DMS79 treated with DMSO at 0.1 percent for 48 hours (cell line): ENCODE results near the gene HBEGF.
"Not testable (repeated sequence)": the region's sequence is repeated elsewhere in the genome, so short reads cannot be mapped to it uniquely, and the experiment has no call there.

Source experiments
- DNase-seq: peaks from one replicate; lab custom pipeline; 2025; lab: John Stamatoyannopoulos, UW

Gene HBEGF

DNA sequence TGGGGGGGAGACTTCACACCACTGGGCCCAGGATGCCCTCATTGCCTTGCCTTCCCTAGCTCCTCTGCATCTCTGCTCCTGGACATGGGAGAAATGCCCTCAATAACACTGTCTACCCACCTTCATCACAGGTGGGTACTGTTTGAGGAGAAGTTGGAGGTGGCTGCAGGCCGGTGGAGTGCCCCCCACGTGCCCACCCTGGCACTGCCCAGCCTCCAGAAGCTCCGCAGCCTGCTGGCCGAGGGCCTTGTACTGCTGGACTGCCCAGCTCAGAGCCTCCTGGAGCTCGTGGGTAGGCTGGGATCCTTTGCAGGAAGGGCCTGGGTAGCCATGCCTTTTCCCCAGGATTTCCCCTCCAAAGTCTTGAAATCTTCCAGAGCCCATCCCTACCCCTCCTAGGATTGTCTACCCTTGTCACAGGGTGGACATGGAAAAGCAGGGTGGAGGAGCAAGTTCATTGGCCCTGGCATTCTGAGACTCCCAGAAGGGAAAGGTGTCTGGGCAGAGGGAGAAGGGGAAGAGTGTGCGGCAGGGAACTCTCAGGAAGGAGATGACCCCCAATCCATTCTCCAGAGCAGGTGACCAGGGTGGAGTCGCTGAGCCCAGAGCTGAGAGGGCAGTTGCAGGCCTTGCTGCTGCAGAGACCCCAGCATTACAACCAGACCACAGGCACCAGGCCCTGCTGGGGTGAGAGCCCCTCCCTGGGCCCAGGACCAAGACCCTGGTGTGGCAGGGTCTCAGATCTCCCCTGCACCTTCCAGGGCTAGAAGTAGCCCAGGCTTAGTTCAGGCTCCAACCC is 14.5 kb upstream of the HBEGF start:
- no peak for DNase-seq

DNA sequence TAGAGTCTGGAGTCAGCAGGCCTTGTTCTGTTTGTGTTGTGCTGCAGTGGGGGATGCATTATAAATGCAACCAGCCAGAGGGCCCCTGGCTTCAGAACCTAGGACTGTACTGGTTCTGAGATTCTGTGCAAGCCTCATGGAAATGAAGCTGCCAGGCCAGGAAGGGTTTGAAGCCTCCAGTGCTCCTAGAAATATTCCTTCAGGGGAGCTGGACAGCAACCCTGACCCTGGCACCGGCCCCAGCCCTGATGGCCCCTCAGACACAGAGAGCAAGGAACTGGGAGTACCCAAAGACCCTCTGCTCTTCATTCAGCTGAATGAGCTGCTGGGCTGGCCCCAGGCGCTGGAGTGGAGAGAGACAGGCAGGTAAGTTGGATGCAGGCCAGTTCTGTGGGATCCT is 13.7 kb upstream of the HBEGF start, which contains the start of gene SLC4A9:
TSS of gene SLC4A9 (plus strand) at position 94 of the 400 bp plus-strand sequence. CDS start at position 137, 43 bp downstream.
- no peak for DNase-seq

DNA sequence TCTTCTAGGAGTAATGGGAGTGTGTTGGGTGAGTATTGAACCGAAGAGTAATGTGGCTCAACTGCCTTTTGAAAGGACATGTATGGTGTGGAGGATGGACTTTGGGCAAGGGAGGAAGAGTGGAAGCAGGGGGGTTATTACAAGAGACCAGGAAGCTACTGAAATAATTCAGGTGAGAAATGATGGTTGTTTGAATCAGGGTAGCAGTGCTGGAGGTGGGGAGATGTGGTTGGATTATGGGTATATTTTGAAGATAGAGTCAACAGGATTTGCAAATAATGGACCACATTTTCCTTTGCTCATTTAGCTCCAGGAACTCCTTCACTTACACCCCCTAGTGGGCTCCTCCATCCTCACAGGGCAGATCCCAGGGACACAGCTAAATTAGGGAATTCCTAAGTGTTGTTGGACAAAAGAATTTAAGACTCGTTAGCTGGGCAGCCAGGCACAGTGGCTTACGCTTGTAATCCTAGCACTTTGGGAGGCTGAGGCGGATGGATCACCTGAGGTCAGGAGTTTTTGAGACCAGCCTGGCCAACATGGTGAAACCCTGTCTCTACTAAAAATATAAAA is 12.4 kb upstream of the HBEGF start:
- no peak for DNase-seq

DNA sequence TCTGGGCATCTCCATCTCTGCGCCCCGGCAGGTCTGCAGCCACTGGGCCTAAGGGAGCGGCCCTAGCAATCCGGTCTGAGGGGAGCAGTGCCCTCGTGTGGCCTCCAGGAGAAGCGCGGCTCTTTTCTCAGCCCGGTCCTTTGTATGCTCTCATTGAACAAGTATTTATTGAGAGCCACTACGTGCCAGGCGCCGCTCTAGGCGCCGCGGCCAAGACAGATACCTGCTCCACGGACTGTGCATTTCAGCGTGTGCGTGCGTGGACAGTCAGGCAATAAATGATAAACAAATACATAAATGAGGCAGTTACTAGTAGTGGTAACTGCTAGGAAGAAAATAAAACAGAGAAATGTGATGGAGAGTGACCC is 11.3 kb upstream of the HBEGF start:
- DNase-seq, result peak; percentile 60

DNA sequence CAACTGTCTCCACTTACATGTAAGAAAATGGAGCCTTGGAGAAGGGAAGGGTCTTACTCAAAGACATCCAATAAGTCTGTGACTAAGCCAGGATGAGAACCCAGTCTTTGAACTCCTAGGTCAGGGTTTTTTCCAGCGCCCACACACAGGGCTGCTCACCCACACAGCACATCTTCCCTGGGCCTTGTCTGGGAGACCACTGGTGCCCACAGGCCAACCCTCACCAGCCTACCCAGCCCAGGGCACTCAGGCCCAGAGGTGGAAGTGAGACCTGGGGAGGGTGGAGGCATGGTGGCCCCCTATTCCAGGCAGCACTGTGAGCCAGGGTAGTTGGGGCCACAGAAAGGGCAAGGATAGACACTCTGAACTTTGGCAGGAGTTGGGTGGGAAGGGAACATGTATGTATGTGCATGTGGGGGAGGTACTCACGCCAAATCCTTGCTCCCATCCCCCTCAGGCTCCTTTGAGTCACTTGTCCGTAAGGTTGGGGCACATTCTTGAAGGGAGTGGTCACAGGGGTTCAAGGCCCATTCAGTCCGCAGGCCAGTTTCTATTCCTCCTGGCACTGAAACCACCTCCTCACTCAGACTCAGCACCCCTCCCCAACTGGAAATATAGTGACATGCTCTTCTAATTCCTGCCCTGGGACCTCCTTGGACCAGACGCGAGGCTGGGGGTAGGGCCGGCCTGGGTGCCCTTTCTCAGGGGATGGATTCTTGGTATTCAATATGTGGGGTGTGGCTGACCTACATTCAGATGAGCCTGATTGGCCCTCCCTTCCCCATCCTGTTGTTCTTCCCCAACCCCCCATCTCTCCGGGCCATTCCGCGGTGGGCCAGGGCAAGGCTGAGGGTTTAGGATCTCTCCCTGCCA is 10.7 kb upstream of the HBEGF start:
- DNase-seq, result no peak

DNA sequence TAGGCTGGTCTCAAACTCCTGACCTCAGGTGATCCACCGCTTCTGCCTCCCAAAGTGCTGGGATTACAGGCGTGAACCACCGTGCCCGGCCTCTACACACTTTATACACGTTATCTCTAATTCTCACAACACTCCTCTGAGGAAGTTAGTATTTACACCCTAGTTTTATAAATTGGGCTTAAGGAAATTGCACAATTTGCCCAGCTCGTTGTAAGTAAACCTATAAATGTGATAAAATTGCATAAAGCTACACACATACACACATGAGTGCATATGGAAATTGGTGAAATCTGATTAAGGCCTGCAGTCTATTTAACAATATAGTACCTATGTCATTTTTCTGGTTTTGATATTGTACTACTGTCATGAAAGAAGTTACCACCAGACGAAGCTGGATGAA is 9.1 kb upstream of the HBEGF start:
- no peak for DNase-seq

DNA sequence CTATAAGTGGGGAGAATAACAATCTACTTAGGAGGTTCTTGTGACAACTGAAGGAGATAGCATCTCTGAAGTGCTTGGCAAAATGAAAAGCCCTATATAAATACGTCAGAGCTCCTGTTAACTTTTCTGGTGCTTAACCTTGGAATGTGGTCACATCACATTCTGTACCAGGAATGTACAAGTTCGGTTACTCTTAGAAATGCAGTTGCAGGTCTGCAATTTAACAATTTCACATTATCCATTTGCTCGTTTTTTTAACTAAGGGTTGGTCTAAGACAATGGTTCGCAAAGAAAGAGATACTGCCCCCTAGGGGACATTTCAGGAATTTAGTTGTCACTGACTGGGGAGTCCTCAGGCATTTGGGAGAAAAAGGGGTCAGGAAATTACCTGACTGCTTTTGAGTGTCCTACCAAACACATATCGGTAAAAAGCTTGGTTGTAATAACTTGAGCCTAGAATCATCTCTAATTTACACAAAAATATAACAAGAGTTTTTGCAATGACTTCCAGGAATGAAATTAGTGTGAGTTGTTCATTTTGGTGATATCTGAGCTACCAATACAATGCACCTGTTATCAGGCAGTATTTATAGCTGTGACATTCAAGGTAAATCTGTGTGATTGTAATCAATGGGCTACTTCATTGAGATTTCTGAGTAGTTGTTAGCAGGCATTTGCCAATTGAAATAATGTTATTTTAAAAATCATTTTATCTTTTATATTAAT is 5.4 kb upstream of the HBEGF start:
- peak; percentile 17 for DNase-seq

DNA sequence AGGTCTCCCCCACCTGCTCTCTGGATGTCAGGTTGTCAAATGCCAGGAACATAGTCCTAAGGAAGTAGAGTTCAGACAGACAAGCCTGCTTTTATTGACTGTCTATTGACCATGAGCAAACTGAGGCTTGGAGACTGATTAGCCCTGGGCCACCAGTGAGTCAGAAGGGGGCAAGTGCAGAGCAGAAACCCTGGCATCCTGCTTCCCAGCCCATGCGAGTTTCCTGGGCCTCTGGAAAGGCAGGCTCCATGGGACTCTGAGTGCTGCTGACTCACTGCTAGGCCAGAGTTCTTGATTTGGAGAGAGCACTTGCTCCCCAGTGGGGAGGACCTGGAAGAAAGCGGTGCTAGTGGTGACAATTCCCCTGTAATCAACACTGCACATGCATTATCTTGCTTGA is 2.8 kb upstream of the HBEGF start:
- no peak for DNase-seq

DNA sequence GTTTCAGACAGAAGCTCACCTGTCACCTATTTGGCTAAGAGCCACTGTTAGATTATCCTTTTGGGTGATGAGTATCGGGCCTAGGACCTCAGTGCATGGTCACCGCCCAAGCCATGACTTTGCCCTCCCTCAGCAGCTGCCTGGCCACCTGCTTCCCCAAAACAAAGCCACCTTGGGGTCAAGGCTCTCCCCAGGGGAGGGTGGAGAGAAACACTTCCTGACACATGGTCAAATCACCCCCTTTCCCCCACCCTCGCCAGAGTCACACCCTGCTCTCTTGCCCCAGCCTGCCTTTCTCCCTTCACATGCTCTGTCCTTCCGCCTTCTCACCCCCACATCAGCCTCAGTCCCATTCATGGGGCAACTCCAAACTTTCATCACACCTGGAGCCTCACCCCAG is 1.7 kb upstream of the HBEGF start:
- DNase-seq, result no peak

DNA sequence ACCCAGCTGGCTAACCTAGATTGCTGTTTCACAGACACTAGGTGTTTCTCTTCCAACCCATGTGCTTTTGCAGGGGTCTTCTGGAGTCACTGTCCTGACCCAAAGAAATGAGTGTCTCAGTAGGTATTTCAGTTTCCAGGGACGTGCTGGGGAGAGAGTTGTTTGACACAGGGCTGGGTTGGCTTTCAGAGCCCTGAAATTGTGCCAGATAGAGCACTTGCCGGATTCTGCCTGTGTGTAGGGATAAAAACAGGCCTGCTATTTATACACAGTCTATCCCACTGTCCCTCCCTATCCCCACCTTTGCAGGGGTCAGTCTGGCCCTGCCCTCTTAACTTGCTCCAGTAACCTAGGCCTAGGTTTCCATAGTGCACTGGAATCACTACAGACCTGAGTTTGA is 957 bp upstream of the HBEGF start:
- DNase-seq, result no peak

DNA sequence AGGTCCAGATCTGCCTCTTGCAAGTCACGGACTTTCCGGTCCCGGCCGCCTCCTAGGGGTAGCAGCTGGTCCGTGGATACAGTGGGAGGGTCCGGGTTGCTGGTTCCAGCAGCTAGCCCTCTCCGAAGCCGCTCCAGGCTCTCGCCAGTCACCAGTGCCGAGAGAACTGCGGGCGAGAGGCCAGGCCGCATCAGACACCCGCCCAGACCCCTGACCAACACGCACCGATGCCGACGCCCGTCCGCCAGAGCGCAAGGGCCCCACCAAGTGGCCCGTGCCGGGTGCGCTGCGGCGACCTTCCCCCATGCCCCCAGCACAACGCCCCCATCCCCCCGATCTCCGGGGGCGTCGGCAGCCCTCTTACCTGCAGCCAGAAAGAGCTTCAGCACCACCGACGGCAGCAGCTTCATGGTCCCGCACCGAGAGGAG is 470 bp downstream of the HBEGF start:
- no peak for DNase-seq

DNA sequence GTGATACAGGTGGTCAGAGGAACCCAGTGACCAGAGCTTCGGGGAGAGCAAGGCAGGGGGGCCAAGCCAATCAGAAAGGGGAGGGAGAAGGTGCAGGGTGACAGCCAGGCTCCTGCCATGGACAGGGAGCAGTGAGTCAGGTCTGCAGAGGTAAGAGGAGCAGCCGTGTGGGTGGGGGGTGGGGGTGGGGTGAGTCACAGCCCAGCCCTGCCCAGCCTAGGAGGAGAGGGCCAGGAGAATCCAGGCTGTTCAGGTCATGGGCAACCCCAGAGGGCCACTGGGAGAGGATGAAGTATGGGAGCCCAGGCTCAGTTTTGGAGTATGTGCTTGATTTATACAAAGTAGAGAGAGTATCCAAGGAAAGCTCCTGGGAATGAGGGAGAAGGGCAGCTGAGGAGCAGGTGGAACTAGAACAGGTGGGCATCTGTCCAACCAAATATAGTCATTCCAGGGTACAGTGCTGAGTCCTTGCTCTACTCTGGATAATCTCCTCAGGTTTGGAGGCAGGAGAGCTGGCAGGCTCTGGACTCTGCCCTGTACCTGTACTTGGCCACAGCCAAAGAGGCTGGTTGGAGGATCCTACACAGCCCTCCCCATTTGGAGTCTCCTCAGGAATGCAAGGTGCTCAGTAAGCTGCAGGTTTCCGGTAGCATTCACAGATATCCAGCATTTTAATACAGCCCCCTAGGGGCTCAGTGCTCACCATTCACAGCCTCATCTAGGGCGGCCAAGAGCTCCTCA is 1.6 kb downstream of the HBEGF start:
- peak; percentile 7 for DNase-seq

DNA sequence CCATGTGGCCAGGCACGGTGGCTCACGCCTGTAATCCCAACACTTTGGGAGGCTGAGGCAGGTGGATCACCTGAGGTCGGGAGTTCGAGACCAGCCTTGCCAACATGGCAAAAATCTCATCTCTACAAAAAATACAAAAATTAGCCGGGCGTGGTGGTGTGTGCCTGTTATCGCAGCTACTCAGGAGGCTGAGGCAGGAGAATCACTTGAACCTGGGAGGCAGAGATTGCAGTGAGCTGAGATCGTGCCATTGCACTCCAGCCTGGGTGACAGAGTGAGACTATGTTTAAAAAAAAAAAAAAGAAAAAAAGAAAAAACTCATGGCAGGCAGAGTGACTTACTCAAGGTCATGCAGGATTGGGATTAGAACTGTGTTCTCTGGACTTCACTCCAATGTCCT is 2.6 kb downstream of the HBEGF start:
- DNase-seq, result not testable (repeated sequence)

DNA sequence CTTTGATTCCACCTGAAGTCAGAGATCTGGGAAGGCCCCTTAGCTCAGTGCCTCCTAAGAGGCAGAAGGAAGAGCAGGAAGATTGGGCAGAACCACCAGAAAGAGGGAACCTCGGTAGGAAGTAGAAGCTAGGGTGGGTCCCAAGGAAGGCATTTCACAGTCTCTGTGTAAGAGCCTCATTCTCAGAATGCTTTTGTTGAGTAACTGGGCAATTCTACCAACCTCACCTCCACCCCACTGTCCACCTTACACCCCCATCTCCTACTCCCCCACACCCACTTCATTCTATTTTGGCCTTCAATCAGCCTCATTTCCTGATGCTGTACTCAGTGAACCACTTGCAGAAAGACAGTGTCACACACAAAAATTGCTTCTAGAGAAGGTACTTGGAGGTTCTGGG is 3.5 kb downstream of the HBEGF start:
- DNase-seq, result no peak

DNA sequence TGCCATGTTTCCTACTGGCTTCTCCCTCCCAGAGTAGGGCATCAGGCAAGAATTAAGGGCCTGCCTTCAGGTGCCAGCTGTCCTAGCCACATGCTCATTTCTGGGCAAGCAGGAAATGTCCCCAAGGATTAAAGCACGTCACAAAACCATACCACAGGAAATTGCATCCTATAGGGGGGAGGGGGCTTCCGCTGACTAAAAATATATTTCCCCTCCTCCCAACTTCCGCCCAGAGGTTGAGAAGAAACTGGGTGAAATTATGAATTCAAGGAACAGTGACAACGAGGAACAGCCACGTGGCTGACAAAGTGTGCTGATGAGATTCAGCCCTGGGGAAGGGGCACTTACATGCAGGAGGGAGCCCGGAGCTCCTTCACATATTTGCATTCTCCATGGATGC is 4.1 kb downstream of the HBEGF start:
- DNase-seq, result no peak

DNA sequence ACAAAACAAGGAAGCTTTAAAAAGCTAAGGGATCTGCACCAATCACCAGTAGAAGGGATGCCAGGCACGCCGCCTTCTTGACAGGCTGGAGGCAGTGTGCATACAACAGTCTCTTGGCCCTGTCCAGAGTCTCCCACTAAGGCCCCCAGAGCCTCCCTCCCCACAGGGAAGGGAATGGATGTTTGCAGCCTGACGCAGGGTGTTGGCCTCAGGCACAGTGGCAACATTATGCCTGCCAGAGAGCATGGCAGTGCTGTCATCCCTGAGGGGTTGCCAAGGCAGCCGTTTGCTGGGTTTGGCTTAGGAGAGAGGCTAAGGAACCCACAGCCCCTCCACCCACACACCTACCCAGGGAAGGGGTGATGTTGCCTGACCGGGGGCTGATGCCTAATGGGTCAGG is 4.8 kb downstream of the HBEGF start:
- no peak for DNase-seq

DNA sequence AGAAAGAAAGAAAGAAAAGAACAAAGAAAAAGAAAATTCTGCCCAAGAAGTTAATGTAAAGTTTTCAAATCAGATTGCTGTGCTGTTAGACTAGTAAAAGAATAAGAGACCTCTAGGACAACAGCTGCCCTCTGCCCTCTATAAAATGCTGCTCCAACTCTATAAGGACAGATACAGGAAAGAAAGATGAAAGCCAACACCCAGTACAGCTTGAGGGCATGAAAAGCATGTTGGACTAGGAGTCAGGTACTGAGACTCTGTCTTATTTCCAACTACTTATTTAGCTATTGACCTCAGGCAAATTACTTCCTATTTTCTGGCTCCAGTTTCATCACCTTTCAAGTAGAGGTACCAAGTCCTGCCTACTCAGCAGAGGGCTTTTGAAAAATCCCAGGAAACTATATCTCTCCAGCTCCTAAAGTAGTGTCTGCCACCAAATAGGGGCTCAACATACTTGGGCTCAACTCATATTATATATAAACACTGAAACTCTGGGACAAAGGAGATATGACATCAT is 5.7 kb downstream of the HBEGF start:
- no peak for DNase-seq

DNA sequence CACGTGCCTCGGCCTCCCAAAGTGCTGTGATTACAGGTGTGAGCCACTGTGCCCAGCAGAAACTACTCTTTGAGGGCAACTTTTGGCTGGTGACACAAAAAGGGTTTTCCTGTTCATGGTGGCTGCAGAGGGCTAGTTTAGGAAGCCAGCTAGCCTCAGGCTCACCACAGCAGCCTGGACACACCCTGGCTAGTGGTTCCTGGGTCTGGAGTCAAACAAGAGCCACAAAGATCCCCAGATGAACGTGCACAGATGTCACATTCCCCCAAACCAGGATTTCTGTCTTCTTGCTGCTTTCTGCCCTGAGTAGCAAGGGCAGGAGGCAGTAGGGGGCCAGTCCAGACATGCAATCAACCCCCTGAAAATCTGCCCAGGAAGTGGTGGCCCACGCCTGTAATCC is 6.8 kb downstream of the HBEGF start:
- no peak for DNase-seq

DNA sequence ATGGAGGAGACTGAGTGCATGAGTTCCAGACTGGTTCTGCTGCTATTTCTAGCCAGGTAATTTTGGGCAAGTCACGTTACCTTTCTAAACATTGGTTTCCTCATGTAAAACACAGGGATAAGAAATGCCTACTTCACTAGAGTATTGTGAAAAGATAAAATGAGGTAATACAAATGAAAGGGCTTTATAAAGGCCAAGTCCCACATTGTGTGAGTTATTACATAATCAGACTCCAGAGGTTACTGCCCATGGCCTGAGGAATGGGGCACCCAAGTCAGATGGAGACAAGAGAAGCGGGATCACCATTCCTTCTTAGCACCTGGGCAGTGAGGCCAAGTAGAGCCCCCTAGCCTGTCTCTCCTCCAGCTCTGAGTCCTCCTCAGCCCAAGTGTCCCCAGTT is 7.5 kb downstream of the HBEGF start:
- no peak for DNase-seq

DNA sequence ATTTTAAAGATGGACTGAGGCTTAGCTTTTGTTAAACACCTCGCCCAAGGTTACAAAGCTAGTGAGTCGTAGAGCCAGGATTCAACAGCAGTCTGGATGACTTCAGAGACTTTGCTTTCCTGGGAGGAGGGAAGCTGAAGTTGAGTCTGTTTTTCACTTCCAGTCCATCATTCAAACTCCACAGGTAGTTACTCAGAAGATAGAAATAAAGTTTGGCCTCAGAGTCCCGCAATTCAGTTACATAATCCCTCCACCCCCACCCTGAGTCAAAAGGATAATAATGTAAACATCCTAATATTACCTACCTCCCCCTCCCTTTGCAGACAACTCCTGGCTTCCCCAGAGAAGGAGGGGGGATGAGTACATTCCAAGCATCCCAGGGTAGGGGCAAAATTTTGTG is 8.1 kb downstream of the HBEGF start:
- no peak for DNase-seq

DNA sequence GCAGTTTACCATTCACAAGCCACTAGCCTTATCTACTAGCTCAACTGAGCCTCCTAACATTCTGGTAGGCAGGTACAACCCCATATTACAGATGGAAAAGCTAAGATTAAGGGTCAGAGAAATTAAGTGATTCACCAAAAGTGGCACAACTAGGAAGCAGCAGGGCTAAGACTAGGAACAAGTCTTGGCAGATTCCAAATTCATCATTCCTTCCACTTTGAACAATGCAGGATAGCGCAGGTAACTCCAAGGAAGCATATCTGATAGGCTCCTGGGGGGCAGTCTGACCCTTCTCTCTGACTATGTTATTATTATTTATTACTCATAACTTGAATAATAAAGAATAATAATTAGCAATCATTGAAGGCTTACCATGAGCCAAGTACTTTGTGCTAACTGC is 8.5 kb downstream of the HBEGF start:
- no peak for DNase-seq
